Stimulated activated CD4-positive, alpha-beta T cell treated with anti-CD3 and anti-CD28 coated beads, Interleukin-4, amount 100 ng/mL, for 48 hours (primary cell): ENCODE results near the gene GLB1L2.

ENCODE experiments used
- DNase-seq, 2 donors: peaks; one replicate each; pipeline ENCODE4 v3.0.0-alpha.2; 2020; ENCODE audit warnings: low read depth in 2 of 2

The GLB1L2 gene

GRCh38 chr11:134367781-134368180 lies 36.0 kb downstream of the GLB1L2 start:
- no peak for DNase-seq

- DNase-seq, result no peak
Measured at GRCh38 chr11:134369656-134370525, 38.1 kb downstream of the GLB1L2 start.

GRCh38 chr11:134370526-134371435 lies 39.0 kb downstream of the GLB1L2 start:
- no peak for DNase-seq

- no peak for DNase-seq
Measured at GRCh38 chr11:134371436-134372185, 39.8 kb downstream of the GLB1L2 start.

GRCh38 chr11:134372536-134372935 lies 40.7 kb downstream of the GLB1L2 start:
- DNase-seq, result no peak

- DNase-seq, result no peak
Measured at GRCh38 chr11:134372961-134373360, 41.2 kb downstream of the GLB1L2 start.

GRCh38 chr11:134373591-134374052 lies 41.8 kb downstream of the GLB1L2 start:
- DNase-seq, result no peak

- no peak for DNase-seq
Measured at GRCh38 chr11:134374171-134374570, 42.4 kb downstream of the GLB1L2 start.

- no peak for DNase-seq
Measured at GRCh38 chr11:134374891-134375550, 43.2 kb downstream of the GLB1L2 start.

GRCh38 chr11:134376150-134376921 lies 44.5 kb downstream of the GLB1L2 start:
- DNase-seq, result no peak

- no peak for DNase-seq
Measured at GRCh38 chr11:134377876-134378275, 46.1 kb downstream of the GLB1L2 start.

GRCh38 chr11:134379241-134379640 lies 47.5 kb downstream of the GLB1L2 start:
- DNase-seq, result no peak

GRCh38 chr11:134380229-134380628 lies 48.4 kb downstream of the GLB1L2 start:
- DNase-seq, result no peak

- DNase-seq, result no peak
Measured at GRCh38 chr11:134380785-134381184, 49.0 kb downstream of the GLB1L2 start.

GRCh38 chr11:134382257-134382656 lies 50.5 kb downstream of the GLB1L2 start:
- no peak for DNase-seq

GRCh38 chr11:134382830-134383229 lies 51.0 kb downstream of the GLB1L2 start:
- no peak for DNase-seq

- no peak for DNase-seq
Measured at GRCh38 chr11:134383576-134384221, 51.9 kb downstream of the GLB1L2 start.

GRCh38 chr11:134384406-134384805 lies 52.6 kb downstream of the GLB1L2 start:
- DNase-seq, result no peak

GRCh38 chr11:134385171-134385570 lies 53.4 kb downstream of the GLB1L2 start:
- DNase-seq, result no peak
